HG03039 (cell line): ENCODE data around the gene SLC37A3.

ENCODE experiments used
- ATAC-seq: cut with Tn5 transposase; IDR thresholded peaks from one replicate; pipeline ENCODE4 v1.9.1; 2021; ENCODE audit warnings: mild to moderate bottlenecking, moderate library complexity; ENCODE audit not compliant: unreplicated experiment

SLC37A3 gene

DNA sequence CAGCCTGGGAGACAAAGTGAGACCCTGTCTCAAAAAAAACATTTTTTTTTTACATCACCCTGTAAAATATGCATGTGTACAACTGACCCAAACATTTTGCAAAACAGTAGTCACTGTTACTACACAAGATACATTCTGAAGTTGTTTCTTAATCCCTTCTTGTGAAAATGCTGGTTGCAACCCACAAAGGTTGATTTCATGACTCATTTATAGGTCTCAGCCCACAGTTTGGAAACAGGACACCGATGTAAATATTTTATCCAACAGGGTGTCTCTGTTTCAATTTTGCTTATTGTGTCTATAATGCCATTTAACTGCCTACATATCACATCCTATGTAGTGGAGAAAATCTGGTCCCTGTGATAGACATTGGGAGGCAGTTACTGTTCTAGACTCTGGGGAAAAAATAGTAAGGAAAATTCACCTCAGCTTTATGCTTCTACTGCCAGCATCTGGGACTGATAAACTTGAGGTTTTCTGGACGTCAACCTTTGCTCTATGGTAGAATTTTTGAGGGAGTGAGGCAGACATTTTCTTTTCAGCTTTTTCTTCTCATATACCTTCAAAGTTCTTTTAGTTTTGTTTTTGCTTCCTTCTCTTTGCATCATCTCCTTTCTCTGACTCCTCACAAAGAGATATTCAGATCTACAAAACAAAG, 4.0 kb upstream of the SLC37A3 start:
- no peak for ATAC-seq

DNA sequence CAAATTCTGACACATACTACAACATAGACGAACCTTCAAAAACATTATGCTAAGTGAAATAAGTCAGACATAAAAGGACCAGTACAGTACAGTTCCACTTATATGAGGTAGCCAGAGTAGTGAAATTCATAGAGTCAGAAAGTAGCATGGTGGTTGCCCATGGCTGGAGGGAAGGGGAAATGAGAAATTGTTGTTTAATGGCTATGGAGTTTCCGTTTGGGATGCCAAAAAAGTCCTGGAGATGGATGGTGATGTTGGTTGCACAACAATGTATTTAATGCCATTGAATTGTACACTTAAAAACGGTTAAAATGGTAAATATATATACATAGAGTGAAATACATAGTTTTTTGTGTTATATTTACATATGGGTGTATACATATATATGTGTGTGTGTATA, 2.1 kb upstream of the SLC37A3 start:
- ATAC-seq: no peak

DNA sequence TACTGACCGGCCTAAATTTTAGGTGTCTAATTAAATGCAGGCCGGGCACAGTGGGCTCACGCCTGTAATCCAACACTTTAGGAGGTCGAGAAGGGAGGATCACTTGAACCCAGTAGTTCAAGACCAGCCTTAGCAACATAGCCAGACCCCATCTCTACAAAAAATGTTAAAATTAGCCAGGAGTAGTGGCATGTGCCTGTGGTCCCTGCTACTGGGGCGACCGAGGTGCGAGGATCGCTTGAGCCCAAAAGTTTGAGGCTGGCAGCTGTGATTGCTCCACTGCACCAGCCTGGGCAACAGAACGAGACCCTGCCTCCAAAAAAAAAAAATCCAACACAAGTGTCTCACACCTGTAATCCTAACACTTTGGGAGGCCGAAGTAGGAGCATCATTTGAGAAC, 491 bp upstream of the SLC37A3 start:
- no peak for ATAC-seq

DNA sequence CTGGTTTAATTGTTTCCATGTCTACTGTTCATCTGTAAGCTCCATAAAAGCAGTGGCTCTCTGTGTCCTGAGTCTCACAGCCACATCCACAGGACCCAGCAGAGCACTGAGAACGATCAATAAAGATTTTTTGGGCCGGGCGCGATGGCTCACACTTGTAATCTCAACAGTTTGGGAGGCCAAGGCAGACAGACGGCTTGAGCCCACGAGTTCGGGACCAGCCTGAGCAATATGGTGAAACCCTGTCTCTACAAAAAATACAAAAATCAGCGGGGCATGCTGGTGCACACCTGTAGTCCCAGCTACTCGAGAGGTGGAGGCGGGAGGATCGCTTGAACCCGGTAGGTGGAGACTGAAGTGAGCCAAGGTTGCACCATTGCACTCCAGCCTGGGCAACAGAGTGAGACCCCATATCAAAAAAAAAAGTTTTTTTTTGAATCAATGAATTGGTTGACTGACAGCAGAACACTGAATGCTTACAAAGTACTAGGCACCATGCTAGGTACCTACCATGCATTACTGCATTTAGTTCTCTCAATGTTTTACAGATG, 4.5 kb downstream of the SLC37A3 start:
- no peak for ATAC-seq

DNA sequence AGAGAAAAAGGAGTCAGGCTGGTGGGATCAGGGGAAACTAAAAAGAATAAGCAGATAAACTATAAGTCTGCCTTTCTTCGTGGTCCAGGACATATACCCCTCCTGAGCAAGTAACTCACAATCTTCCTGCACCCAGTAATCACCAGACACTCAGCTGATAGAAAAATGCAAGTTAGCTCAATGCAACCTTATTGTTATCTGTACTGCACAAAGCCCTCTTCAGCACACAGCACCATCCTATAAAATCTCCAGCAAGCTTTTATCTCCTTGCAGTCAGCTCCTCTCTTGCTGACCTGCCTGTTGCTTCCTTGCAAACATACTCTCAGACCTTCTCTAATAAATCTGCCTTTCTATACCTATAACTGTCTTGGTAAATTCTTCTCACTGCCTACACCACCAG, 6.7 kb downstream of the SLC37A3 start:
- no peak for ATAC-seq

DNA sequence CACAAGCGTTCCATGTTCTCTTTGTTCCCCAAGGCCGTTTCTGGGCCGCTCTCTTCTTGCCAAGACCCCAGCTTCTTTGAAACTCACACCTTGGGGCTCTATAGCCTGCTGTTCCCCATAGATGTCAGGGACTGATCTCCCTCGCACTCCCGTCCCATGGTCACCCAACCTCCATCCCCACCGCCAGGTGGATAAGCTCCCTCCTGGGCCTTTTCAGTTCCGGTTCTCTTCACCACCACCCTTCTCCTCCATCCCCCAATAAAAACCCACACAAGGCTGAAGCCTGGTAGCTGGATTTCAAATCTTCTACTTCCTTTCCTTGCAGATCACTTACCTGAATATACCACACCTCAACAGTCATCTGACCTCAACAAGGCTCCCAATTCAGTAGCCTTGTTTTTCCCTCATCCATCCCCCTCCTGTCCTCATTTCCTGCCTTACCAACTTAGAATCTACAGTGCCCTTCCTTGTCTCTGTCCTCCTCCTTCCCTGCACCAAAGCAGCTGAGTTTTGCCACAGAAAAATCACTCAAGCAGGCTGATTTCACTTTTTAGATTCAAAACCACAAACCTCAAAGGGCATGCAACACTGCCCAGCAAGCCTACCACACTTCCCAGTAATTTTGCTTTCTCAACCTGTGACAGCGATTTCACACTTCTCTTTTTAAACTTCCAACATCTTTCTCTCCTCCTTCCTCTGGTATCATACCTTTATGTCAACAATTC, 7.7 kb downstream of the SLC37A3 start:
- ATAC-seq: peak; percentile 43

DNA sequence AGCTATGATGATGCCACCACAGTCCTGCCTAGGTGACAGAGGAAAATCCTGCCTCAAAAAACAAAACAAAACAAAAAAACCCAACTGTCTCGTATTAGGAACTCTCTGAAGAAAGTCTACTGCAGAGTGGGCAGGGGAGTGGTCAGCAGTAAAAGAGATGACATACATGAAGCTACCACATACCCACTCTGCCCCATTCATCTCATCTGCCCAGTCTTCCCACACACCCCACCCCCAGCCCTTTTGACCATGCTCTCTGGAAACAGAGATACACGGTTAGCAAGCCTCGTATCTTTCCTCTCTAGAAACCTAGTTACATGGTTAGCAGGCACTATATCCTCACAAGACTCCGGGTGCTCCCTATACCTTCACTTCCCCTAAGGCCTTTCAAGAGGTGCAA, 8.3 kb downstream of the SLC37A3 start:
- no peak for ATAC-seq

DNA sequence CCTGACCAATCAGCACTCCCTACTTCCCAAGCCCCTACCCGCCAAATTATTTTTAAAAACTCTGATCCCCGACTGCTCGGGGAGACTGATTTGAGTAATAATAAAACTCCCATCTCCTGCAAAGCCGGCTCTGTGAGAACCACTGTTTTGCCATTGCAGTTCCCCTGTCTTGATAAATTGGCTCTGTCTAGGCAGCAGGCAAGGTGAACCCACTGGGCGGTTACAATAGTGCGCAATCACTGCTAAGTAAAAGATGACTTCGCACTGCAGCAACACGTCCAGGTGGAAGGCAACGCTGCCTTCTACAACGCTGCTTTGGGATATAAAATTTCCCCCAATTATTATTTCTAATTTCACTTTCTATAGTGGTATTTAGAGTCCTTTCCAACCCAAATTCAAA, 8.9 kb downstream of the SLC37A3 start:
- no peak for ATAC-seq

DNA sequence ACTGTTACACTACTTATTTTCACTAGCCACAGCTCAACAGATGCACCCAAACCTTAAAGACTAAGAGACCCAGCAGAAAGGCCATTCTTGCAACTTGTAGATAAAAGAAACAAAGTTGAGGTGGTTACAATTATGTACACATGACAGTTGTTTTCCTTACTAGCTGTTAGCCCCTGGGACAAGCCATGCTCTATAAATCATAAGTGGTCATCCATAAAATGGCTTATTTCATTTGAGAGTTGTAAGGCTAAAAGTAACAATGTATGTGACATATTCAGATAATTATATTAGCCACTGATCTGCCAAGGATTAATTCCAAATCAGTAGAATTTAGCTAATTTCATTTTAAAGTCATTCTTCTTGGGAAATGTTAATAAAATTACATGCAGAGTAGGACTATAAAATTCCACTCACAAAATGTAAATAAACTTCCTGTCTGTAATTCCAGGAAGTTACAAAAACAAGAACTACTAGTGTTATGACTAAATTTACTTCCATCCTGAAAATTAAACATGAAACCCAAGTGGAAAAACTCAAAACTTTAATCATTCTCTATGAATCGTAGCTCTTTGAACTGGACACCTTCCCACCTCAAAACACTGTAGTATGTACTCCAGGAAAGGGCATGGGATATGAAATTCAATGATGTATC, 13.3 kb downstream of the SLC37A3 start:
- ATAC-seq: no peak

DNA sequence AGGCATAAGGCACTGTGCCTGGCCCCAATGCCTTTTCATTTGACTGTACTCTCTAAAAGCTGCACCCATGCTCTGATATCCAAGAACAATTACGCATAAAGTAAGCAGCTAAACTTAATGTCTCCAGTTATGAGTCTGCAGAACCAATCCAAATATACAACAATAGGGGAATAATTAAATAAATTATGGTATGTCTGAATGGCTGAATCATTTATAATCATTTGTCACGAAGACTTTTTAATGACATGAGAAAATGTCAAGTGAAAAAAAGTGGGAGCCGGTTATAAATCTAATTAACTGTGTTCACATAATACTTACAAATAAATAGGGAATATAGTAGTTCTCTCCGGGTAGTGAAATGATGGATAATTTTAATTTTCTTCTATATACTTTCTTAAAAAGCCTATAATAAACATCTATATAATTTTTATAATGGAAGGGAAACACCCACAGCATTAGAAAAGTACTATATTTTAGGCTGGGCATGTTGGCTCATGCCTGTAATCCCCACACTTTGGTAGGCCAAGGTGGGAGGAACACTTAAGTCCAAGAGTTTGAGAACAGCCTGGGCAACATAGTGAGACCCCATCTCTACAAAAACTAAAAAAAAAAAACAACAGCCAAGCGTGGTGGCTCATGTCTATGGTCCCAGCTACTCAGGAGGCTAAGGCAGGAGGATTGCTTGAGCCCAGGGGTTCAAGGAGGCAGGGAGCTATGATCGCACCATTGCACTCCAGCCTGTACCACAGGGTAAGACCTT, 14.2 kb downstream of the SLC37A3 start:
- ATAC-seq: no peak

DNA sequence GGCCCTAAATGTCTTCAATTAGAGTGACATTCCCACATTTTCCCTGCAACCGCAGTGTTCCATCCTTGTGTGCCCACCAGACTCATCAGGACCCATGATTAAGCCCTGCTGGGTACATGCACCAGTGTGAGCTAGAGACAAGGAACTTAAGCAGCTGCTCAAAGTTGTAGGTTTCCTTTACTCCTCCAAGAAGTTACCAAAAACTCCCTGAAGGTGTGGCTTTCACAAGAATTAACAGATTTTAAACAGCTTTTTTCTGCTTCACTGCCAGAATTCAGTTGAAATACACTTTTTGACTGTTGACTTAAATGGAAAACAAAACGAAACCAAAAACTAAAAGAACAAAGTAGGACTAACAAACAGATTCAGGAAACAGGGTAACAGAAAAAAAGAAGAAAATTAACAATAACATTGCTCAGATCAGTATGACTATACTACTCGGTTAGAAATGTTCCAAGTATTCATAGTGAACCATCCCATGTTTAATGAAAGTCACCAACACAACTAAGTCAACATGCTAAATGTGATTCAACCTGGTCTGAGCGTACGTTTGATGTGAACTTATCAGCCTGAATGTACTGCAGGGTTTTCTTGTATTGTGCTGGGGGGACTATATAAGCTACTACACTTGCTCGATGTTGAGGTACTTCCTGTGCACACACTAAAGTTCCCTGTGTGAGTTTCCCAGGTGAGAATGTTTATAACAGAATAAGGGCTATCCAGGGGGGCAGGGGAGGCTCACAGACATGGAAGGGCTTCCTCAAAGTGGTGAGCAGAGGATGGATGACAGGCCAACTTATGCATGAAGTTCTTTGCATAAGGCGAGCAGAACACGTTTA, 22.2 kb downstream of the SLC37A3 start:
- ATAC-seq: no peak

DNA sequence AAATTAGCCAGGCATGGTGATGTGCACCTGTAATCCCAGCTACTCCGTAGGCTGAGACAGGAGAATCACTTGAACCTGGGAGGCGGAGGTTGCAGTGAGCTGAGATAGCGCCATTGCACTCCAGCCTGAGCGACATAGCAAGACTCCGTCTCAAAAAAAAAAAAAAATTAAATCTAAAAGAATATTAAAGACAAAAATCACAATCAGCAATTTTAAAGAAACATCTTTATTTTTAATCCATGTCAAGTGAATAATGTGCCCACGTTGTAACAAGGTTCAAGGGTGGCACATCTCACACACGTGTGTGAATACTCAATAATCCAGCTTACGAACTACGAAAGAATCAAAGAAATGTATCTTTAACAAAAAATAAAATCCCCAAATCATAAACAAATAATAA, 23.0 kb downstream of the SLC37A3 start:
- ATAC-seq: no peak

DNA sequence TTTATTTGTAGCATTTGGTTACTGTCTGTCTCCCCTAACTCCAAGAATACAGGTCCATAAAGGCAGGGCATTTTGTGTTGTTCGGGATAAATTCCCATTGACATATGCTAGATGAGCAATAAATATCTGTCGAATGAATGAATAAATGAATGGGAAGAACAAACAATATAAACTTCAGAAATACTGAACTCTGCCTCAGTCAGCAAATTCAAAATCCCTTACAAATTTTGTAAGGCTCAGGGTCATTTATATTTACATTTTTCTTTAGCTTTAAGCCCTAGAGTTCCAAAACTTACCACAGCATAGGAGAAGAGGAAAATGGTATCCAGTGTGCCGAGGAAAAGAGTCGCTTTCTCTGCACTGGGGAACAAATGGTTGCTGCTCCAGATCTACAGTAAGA, 29.0 kb downstream of the SLC37A3 start:
- ATAC-seq: no peak

DNA sequence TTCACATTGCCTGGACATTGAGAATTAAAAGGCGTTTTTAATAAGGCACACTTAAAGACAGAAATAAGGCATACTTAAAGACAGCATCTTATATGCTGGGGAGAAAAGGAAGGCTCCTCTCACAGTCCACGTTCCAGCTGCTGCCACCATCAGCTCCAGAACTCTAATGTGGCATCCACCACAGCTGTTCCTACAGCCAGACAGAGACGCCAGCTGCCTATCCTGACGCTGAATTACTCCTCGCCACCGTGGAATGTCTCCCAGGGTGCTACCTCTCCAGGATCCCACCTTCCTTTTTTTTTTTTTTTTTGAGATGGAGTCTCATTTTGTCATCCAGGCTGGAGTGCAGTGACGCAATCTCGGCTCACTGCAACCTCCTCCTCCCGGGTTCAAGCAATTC, 30.8 kb downstream of the SLC37A3 start:
- no peak for ATAC-seq

DNA sequence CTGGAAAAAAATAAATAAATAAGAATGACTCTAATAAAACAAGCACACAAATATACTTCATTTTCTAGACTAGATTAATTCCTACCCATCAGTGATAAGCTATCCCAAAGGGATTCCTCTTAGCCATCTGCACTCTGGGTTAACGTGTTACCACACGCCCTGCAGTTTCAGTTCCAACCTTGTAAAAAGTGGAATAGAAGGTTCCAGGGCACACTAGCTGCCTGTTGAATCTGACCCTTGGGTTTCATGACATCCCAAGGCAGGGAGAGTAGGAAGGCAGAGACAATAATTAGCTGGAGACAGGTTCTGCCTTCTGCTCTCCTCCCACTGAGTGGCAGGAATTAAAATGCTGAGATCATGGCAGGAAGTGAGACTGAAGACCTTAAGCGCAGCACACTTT, 33.5 kb downstream of the SLC37A3 start:
- no peak for ATAC-seq

DNA sequence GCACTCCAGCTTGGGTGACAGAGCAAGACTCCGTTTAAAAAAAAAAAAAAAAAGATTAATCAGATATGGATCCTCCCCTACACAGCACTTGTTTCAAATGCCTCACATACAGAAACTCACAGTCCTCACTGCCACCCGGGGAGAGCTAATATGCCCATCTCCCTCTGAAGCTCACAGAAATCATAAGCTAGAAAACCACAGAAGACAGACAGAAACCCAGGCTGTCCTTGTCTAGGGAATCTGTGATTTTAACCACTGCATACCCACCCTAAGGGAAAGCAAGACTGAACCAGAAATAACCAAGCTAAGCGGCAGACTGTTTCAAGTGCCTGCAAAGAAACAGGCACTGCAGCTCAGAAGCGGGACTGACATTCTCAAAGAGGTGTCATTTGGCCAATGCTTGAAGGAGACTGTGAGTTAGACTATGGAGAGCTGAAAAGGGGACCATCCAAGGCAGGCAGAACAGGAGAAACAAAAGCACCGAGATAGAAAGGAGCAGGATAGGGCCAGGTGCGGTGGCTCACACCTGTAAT, 37.6 kb downstream of the SLC37A3 start:
- ATAC-seq: no peak

DNA sequence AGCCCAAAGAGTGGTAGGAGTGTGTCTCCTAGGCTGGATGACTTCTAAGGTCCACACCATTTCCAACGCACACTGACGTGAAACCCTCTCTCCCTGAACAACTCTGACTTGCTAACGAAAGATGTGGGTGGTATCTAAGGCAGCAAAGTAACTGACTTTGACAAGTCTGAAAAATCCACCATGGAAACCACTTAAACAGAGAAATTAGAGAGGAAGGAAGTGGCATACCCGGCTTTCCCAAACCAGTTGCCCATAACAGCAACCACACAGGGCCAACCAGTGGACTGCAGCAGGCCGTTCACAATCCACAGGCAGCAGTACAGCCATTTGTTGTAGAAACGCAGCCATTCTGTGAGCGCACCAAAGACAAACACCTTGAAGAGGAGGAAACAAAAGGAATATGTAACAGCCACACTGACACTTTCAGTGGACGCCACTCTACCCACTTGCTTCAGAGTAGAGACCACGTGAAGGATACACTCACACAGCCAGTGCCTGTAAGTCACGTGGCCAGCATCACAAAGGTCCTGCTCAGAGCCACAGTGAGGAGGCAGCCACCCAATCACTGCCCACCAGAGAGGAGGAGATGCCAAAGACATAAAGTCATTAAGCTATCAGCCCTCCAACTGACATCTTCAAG, 39.8 kb downstream of the SLC37A3 start:
- no peak for ATAC-seq

DNA sequence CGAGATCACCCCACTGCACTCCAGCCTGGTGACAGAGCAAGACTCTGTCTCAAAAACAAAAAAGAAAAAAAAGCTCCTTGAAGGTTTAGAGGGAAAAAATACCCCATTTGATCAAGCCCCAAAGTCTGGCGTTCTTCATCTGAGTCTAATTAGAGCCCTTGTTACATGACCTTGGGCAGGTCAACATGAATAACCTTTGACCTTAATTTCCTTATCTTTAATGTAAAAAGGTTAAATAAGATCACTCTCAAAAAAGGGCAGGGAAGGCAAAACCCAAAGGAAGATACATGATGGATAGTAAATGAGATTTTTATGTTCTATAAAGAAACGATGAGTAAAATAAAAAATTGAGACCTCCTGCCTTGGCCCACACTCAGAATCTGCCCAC, 40.3 kb downstream of the SLC37A3 start:
- ATAC-seq: no peak

DNA sequence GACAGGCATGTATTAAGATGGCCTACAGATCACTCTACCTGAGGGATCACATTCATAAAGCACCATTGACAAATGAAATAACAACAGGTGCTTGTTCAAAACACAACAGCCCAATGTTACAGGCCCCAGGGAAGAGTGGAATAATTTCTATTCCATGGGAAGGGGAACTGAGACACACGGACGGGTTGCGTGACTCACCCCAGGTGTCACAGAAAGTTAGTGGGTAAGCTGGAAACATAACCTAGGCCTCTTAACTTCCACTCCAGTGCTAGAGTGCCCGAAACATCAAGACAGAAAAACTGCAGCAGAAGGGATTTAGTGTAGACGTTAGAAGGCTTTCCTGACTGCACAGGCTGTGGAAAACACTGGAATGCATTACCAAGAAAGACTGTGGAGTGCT, 48.3 kb downstream of the SLC37A3 start:
- ATAC-seq: no peak
